Cardiac muscle cell (in vitro differentiated cells and primary cell): Measurements from ENCODE around the gene CCDC50. TPM values are rescaled to one million over a fixed set of nuclear protein-coding genes. Genes with fewer than 3 reads are reported as not detected.
A peak's percentile ranks its signal among the peaks of the same experiment; 100 is the strongest.

Experiments
- DNase-seq, 2 donors: peaks; one replicate each; pipeline versions ENCODE4 v3.0.0 to v3.0.0-alpha.2; 2010 to 2017; ENCODE audit warnings: low read depth in 1 of 2, low spot score in 1 of 2
- H3K27ac ChIP-seq: fragments of 200-600 bp; sonication (generic); 2 replicates; pipeline ENCODE4 v1.5.1; 2016
- H3K27me3 ChIP-seq: fragments of 200-600 bp; sonication (generic); 2 replicates; pipeline ENCODE4 v1.6.0; 2016; ENCODE audit warnings: control low read depth
- H3K36me3 ChIP-seq: fragments of 200-600 bp; sonication (generic); 2 replicates; pipeline ENCODE4 v1.5.1; 2016; ENCODE audit warnings: control low read depth
- H3K4me1 ChIP-seq: fragments of 200-600 bp; sonication (generic); 2 replicates; pipeline ENCODE4 v1.8.1; 2017; ENCODE audit warnings: low read depth, mild to moderate bottlenecking, mixed run types
- H3K4me3 ChIP-seq: fragments of 200-600 bp; sonication (generic); 2 replicates; pipeline ENCODE4 v1.5.1; 2016; ENCODE audit warnings: mild to moderate bottlenecking
- H3K9me3 ChIP-seq: fragments of 200-600 bp; sonication (generic); 2 replicates; pipeline ENCODE4 v1.5.1; 2017; ENCODE audit warnings: low read depth, mild to moderate bottlenecking, control low read depth
- polyA plus RNA-seq: library from polyadenylated mRNA; unstranded; fragments of >200 nt; fragmentation: Nextera tagmentation; extraction: Ambion mirVana; gene quantifications from 2 replicates; pipeline ENCODE4 v1.2.1, GENCODE V29; 2016
- total RNA-seq: library from RNA; depleted of rRNA; stranded (reverse); fragments of >200 nt; gene quantifications from 2 replicates; pipeline ENCODE4 v1.2.3, GENCODE V29; 2016
- TF ChIP-seq, protein P1 (sequence below): IDR thresholded peaks from 2 replicates; pipeline ENCODE4 v1.5.1; 2012; ENCODE audit warnings: low read depth, mild to moderate bottlenecking, low read length

Gene CCDC50
- total and polyA plus RNA-seq, 2 experiments from 2014 or later: 25.3 to 82.3 TPM

DNA sequence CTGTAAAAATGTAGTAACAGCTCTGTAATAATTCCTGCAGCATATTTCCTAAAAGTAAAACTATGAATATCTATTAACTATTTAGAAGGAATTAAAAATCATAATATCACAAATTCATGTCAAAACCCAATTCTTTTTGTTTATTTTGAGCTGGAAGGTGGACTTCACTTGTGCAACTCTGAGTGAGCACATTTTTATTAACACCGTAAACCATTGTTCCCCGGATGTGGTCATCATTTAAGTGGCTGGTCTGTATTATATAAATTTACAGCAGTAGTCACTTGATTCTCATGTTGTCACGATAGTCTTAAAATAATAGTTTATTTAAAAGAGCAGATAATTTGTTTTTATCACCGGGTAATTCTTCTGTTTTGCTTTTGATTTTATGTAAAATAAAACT is 44.1 kb downstream of the CCDC50 start:
- no peaks in the 10 kb centered on the region for H3K27me3 ChIP-seq
- H3K9me3 ChIP-seq: no peaks in the 10 kb centered on the region
- H3K36me3 ChIP-seq: peaks cover 14% of the 10 kb centered on the region
- no peak overlapping the region for H3K4me3 ChIP-seq
- H3K27ac ChIP-seq: no peak overlapping the region
- DNase-seq: no peak
- TF ChIP-seq, protein P1, sequence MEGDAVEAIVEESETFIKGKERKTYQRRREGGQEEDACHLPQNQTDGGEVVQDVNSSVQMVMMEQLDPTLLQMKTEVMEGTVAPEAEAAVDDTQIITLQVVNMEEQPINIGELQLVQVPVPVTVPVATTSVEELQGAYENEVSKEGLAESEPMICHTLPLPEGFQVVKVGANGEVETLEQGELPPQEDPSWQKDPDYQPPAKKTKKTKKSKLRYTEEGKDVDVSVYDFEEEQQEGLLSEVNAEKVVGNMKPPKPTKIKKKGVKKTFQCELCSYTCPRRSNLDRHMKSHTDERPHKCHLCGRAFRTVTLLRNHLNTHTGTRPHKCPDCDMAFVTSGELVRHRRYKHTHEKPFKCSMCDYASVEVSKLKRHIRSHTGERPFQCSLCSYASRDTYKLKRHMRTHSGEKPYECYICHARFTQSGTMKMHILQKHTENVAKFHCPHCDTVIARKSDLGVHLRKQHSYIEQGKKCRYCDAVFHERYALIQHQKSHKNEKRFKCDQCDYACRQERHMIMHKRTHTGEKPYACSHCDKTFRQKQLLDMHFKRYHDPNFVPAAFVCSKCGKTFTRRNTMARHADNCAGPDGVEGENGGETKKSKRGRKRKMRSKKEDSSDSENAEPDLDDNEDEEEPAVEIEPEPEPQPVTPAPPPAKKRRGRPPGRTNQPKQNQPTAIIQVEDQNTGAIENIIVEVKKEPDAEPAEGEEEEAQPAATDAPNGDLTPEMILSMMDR: no peak
- peaks cover 6% of the 10 kb centered on the region for H3K4me1 ChIP-seq

DNA sequence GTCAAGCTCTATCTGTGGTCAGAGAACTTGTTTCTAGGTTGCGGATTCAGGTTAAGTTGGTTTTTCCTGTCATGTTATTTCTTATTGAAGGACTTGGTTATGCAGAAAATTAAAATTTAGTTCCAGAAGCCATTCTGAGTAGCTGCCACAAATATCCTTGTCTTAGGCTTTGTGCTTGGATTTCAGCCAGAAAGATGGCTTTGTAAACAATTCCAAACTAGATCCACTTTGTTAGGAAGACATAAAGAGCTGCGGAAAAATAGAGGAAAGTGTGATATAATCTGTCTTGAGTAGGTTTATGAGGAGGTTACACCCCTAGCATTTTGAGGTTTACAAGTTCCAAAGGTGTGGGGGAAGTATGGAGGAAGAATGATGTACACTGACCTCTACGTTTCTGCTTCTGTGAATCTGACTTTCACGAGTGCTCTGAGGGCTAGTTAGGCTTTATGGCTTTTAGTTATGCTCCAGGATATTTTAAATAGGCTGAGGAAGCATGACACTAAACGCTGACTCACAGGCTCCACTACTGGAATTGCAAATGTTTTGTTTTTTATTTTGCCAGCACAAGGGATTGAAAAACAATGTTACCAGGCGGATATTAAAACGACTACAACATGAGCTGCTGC is 47.4 kb downstream of the CCDC50 start:
- TF ChIP-seq, protein P1: no peak
- DNase-seq: peak in 1 of 2 donors; percentile 73
- Histone ChIP-seq H3K4me1 (peaks cover 12% of the 10 kb centered on the region), H3K36me3 (peaks cover 21% of the 10 kb centered on the region), H3K4me3 (no peak overlapping the region), H3K27me3 (no peaks in the 10 kb centered on the region), H3K9me3 (no peaks in the 10 kb centered on the region), H3K27ac (no peak overlapping the region)

DNA sequence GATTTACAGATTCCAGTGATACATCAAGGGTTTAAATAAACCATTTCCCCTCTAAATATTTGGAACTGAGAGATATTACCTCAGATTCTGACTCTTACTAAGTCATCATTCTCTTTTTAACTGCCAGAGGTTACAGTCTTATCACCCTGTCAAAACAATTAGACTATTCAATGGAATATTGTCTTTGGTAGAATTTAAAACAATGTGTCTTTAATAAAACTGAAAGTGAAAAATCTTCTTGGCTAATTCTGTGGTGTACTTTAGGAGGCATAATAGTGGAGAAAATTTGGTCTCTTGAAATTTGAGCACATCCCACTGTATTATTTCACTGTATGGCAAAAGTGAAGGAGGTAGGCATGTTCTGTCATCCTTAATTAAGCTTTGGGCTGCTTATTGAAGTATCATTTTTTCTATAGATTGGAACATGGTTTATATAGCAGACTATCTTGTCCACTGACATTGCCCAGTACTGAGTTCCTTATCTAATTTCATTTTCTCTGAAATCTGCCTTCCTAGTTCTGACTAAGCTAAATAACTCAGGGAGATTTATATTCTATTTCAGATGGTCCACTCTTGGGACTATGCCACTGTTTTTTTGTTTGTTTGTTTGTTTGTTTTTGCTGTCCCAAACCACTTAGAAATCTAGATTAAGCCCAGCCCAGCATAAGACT is 49.1 kb downstream of the CCDC50 start:
- Histone ChIP-seq H3K4me1 (peaks cover 12% of the 10 kb centered on the region), H3K27ac (no peak overlapping the region), H3K4me3 (no peak overlapping the region), H3K9me3 (no peaks in the 10 kb centered on the region), H3K27me3 (no peaks in the 10 kb centered on the region), H3K36me3 (peaks cover 35% of the 10 kb centered on the region)
- DNase-seq: no peak
- TF ChIP-seq, protein P1: no peak

DNA sequence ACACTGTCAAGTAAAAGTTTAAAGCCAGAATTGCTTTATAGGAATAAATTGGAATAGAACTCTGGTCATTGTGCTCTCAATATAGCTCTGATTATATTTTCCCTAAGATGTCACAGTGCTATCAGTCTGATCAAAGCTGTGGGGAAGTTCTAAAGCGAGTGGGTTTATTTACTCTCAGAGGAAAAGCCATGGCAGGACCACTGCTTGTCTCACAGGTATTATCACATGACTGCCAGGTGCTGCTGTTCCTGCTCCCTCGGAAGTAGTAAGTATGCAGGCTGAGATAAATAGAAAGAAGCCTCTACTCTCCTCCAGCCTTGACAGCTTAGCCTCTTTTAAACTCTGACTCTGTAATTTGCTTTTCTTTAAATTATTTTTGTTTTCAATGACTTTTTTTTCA is 50.3 kb downstream of the CCDC50 start:
- no peak for DNase-seq
- TF ChIP-seq, protein P1: no peak
- Histone ChIP-seq H3K9me3 (no peaks in the 10 kb centered on the region), H3K4me1 (peaks cover 6% of the 10 kb centered on the region), H3K36me3 (peaks cover 40% of the 10 kb centered on the region), H3K27ac (no peak overlapping the region), H3K4me3 (no peak overlapping the region), H3K27me3 (no peaks in the 10 kb centered on the region)

DNA sequence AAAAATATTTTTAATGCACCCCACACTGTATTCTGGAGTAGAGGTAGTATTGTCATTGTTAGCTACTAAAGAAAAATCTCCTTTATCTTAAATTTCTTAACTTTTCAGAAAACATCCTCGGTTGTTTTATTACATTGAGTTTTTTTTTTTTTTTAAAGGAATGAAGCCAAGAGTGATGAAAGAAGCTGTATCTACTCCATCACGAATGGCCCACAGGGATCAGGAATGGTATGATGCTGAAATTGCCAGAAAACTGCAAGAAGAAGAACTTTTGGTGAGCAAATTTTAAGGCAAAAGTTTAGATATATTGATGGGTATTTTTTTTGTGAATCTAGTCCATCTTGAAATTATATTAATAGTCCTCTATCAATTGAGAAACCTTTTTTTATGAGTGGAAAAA is 50.8 kb downstream of the CCDC50 start:
- Histone ChIP-seq H3K36me3 (peaks cover 40% of the 10 kb centered on the region), H3K4me3 (no peak overlapping the region), H3K4me1 (peaks cover 6% of the 10 kb centered on the region), H3K27me3 (no peaks in the 10 kb centered on the region), H3K9me3 (no peaks in the 10 kb centered on the region), H3K27ac (no peak overlapping the region)
- DNase-seq: peak in 1 of 2 donors; percentile 57
- TF ChIP-seq, protein P1: no peak
